Amniotic stem cell (primary cell): Measurements from ENCODE around the gene KISS1.

Experiments
- DNase-seq: peaks from one replicate; lab custom pipeline; 2025; lab: John Stamatoyannopoulos, UW

The KISS1 gene

GRCh38 chr1:204191456-204191855 is 4.8 kb downstream of the KISS1 start:
- DNase-seq, result no peak

- DNase-seq, result no peak
Measured at GRCh38 chr1:204190212-204191211, 5.8 kb downstream of the KISS1 start.

GRCh38 chr1:204188959-204189639 is 7.2 kb downstream of the KISS1 start:
- DNase-seq, result no peak

GRCh38 chr1:204186597-204186996 is 9.7 kb downstream of the KISS1 start:
- DNase-seq, result no peak

- no peak for DNase-seq
Measured at GRCh38 chr1:204181116-204181515, 15.2 kb downstream of the KISS1 start.

GRCh38 chr1:204180133-204180532 is 16.2 kb downstream of the KISS1 start:
- no peak for DNase-seq

GRCh38 chr1:204178487-204179281 is 17.6 kb downstream of the KISS1 start:
- DNase-seq, result no peak

GRCh38 chr1:204177133-204177532 is 19.2 kb downstream of the KISS1 start:
- no peak for DNase-seq

- DNase-seq, result no peak
Measured at GRCh38 chr1:204176049-204176448, 20.2 kb downstream of the KISS1 start.

GRCh38 chr1:204174958-204175357 is 21.3 kb downstream of the KISS1 start:
- DNase-seq, result no peak

- DNase-seq, result no peak
Measured at GRCh38 chr1:204172404-204173029, 23.8 kb downstream of the KISS1 start.

- DNase-seq, result no peak
Measured at GRCh38 chr1:204171751-204172178, 24.5 kb downstream of the KISS1 start.

GRCh38 chr1:204170494-204171155 is 25.7 kb downstream of the KISS1 start:
- no peak for DNase-seq

GRCh38 chr1:204169858-204170257 is 26.4 kb downstream of the KISS1 start:
- DNase-seq, result no peak

GRCh38 chr1:204167730-204168129 is 28.6 kb downstream of the KISS1 start:
- no peak for DNase-seq

GRCh38 chr1:204166219-204166618 is 30.1 kb downstream of the KISS1 start, which contains the start of gene REN:
TSS of gene REN (minus strand) at chr1:204166337. CDS start at chr1:204166293, 44 bp downstream.
- DNase-seq, result no peak

- DNase-seq, result no peak
Measured at GRCh38 chr1:204162494-204163074, 33.7 kb downstream of the KISS1 start.

GRCh38 chr1:204161609-204162493 is 34.4 kb downstream of the KISS1 start:
- no peak for DNase-seq

- DNase-seq, result no peak
Measured at GRCh38 chr1:204157962-204158361, 38.3 kb downstream of the KISS1 start.

- no peak for DNase-seq
Measured at GRCh38 chr1:204155881-204156280, 40.4 kb downstream of the KISS1 start.
